Mesendoderm (in vitro differentiated cells): ENCODE results near the gene DIPK1A.

Source experiments
- DNase-seq: peaks from one replicate; pipeline ENCODE4 v3.0.0; 2013
- H2AK5ac ChIP-seq: 2 replicates; pipeline ENCODE4 v1.6.1; 2013; ENCODE audit warnings: low read length, inconsistent platforms
- H2BK120ac ChIP-seq: 2 replicates; pipeline ENCODE4 v1.6.1; 2013; ENCODE audit warnings: low read depth, mild to moderate bottlenecking, low read length, moderate library complexity, mixed read lengths
- H2BK15ac ChIP-seq: replicated peaks from 2 replicates; pipeline ENCODE4 v1.6.1; 2013; ENCODE audit warnings: low read depth, mild to moderate bottlenecking, moderate library complexity
- H2BK5ac ChIP-seq: 2 replicates; pipeline ENCODE4 v1.6.1; 2013; ENCODE audit warnings: low read length, inconsistent platforms
- H3K18ac ChIP-seq: 2 replicates; pipeline ENCODE4 v1.6.1; 2013; ENCODE audit warnings: mild to moderate bottlenecking, low read length, mixed read lengths
- H3K23ac ChIP-seq: one replicate; pipeline ENCODE4 v1.6.1; 2013; ENCODE audit warnings: low read length
- H3K27ac ChIP-seq: 2 replicates; pipeline ENCODE4 v1.5.1; 2013; ENCODE audit warnings: low read depth, mild to moderate bottlenecking, inconsistent platforms, low read length, moderate library complexity
- H3K27me3 ChIP-seq: 2 replicates; pipeline ENCODE4 v1.6.1; 2013; ENCODE audit warnings: low read length, control low read depth, mild to moderate bottlenecking, inconsistent platforms; ENCODE audit not compliant: insufficient read depth, poor library complexity
- H3K36me3 ChIP-seq: 2 replicates; pipeline ENCODE4 v1.6.1; 2013; ENCODE audit warnings: low read length, inconsistent platforms; ENCODE audit not compliant: control insufficient read depth, insufficient read depth
- H3K4ac ChIP-seq: one replicate; pipeline ENCODE4 v1.6.1; 2013; ENCODE audit warnings: low read depth, mild to moderate bottlenecking, low read length, moderate library complexity
- H3K4me1 ChIP-seq: 2 replicates; pipeline ENCODE4 v1.6.1; 2013; ENCODE audit warnings: low read depth, low read length, inconsistent platforms; ENCODE audit not compliant: control insufficient read depth
- H3K4me2 ChIP-seq: 2 replicates; pipeline ENCODE4 v1.6.1; 2013; ENCODE audit warnings: low read length
- H3K4me3 ChIP-seq: 2 replicates; pipeline ENCODE4 v1.5.1; 2013; ENCODE audit warnings: mild to moderate bottlenecking, low read length
- H3K56ac ChIP-seq: one replicate; pipeline ENCODE4 v1.6.1; 2013; ENCODE audit warnings: low read length
- H3K79me1 ChIP-seq: 2 replicates; pipeline ENCODE4 v1.6.1; 2013; ENCODE audit warnings: low read length, inconsistent platforms
- H3K79me2 ChIP-seq: 2 replicates; pipeline ENCODE4 v1.6.1; 2013; ENCODE audit warnings: mild to moderate bottlenecking, low read length; ENCODE audit not compliant: control insufficient read depth, insufficient read depth
- H3K9ac ChIP-seq: 2 replicates; pipeline ENCODE4 v1.6.1; 2013; ENCODE audit warnings: low read length, inconsistent platforms
- H4K5ac ChIP-seq: one replicate; pipeline ENCODE4 v1.6.1; 2013; ENCODE audit warnings: low read length
- H4K8ac ChIP-seq: one replicate; pipeline ENCODE4 v1.6.1; 2013; ENCODE audit warnings: low read depth, mild to moderate bottlenecking, control low read depth, low read length, moderate library complexity
- WGBS: extraction: QIAGEN DNeasy Blood & Tissue Kit; methylation state at CpG from one replicate; pipeline ENCODE4 v1.1.7; 2013; ENCODE audit warnings: low lambda C conversion rate, missing lambda C conversion rate; ENCODE audit not compliant: insufficient coverage; ENCODE audit errors: extremely low coverage; 5-methylcytosine and 5-hydroxymethylcytosine counted together

Gene DIPK1A

DNA sequence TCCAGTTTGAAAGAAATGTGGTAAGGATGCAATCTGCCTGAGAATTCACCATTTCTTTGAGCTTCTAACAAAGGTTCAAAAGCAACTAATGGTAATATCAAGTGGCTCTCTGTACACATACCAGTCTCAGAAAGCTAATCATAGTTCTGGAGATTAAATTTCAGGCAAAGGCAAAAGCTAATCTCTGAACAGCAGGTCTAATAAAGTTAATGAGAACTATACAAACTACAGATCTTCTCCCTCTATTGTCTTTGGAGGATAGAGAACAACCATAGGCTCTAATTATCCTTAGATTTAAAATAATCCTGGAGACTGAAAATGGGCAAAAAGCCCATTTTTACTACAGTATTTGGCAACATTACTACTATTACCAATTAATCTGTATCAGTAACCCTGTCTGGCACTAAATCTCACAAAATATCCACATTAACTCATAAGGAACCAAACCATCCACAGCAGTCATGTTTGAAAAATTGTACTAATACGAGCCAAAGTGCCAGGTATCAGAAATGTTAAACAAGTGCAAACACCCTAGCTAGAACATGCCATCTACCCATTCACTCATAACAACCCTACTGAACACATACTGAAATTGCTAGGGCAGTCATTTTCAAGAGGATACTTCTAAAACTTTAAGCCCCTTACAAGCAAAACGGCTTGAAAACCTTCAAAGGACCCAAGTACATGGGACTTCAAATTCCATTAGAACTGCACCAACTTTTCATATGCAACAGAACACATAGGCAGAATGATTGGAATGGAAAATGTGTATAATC lies 4.8 kb downstream of the DIPK1A start:
- no peak overlapping the region for H3K23ac ChIP-seq
- WGBS: no CpG with 5 or more reads among the region's 2 CpGs
- no peak overlapping the region for H3K56ac ChIP-seq
- H3K4ac ChIP-seq: no peak overlapping the region
- no peak overlapping the region for H2BK120ac ChIP-seq
- no peaks in the 10 kb centered on the region for H3K27me3 ChIP-seq
- H3K79me1 ChIP-seq: no peaks in the 10 kb centered on the region
- no peak overlapping the region for H4K8ac ChIP-seq
- no peak overlapping the region for H4K5ac ChIP-seq
- H2BK5ac ChIP-seq: no peak overlapping the region
- DNase-seq: no peak
- no peak overlapping the region for H3K9ac ChIP-seq
- no peak overlapping the region for H3K4me2 ChIP-seq
- H3K27ac ChIP-seq: no peak overlapping the region
- no peak overlapping the region for H3K4me3 ChIP-seq
- no peaks in the 10 kb centered on the region for H3K4me1 ChIP-seq
- H3K36me3 ChIP-seq: no peaks in the 10 kb centered on the region
- H2AK5ac ChIP-seq: no peak overlapping the region
- H3K79me2 ChIP-seq: no peaks in the 10 kb centered on the region
- no peak overlapping the region for H2BK15ac ChIP-seq
- no peak overlapping the region for H3K18ac ChIP-seq

DNA sequence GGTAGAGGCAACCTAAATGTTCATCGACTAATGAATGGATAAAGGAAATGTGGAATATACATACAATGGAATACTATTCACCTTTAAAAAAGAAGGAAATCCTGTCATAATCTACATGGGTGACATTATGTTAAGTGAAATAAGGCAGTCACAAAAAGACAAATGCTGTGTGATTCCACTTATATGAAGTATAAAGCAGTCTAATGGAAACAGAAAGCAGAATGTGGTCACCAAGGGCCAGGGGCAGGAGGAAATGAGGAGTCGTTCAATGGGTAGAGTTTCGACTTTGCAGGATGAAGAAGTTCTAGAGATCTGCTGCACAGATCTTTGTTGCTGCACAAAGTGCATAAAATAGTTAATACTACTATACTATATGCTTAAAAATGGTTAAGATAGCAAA lies 7.8 kb downstream of the DIPK1A start:
- Histone ChIP-seq H3K79me1 (no peaks in the 10 kb centered on the region), H3K4me1 (peaks cover 1% of the 10 kb centered on the region), H3K79me2 (no peaks in the 10 kb centered on the region), H2BK120ac (no peak overlapping the region), H3K36me3 (no peaks in the 10 kb centered on the region), H2BK15ac (no peak overlapping the region), H3K4me2 (no peak overlapping the region), H3K9ac (no peak overlapping the region), H2AK5ac (no peak overlapping the region), H3K27ac (no peak overlapping the region), H3K18ac (no peak overlapping the region), H3K4me3 (no peak overlapping the region), H3K56ac (no peak overlapping the region), H2BK5ac (no peak overlapping the region), H4K8ac (no peak overlapping the region), H3K23ac (no peak overlapping the region), H3K27me3 (no peaks in the 10 kb centered on the region), H4K5ac (no peak overlapping the region), H3K4ac (no peak overlapping the region)
- DNase-seq: no peak
- WGBS: no CpG with 5 or more reads among the region's 3 CpGs

DNA sequence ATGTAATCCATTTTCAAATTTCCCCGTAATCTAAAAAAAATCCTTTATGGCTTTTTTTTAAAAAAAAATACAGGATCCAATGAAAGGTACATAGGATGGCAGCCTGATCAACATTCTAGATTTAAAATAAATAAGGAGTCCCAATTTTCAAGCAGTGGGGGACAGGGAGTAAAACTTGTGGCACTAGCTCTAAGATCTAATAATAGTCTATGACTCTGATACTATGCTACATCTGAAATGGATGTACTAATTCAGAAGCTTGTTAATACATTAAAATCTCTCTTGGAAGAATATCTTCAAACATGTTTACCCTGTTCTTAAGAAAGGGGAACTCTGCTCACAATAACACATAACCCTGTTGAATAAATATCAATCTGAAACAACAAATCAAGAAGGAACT lies 8.5 kb downstream of the DIPK1A start:
- Histone ChIP-seq H3K27me3 (no peaks in the 10 kb centered on the region), H3K4me2 (no peak overlapping the region), H3K4me3 (no peak overlapping the region), H3K79me1 (no peaks in the 10 kb centered on the region), H3K4ac (no peak overlapping the region), H4K8ac (no peak overlapping the region), H3K18ac (no peak overlapping the region), H2BK5ac (no peak overlapping the region), H3K23ac (no peak overlapping the region), H2BK15ac (no peak overlapping the region), H3K9ac (no peak overlapping the region), H4K5ac (no peak overlapping the region), H3K36me3 (no peaks in the 10 kb centered on the region), H3K79me2 (no peaks in the 10 kb centered on the region), H3K56ac (no peak overlapping the region), H2BK120ac (no peak overlapping the region), H2AK5ac (no peak overlapping the region), H3K27ac (no peak overlapping the region), H3K4me1 (peaks cover 1% of the 10 kb centered on the region)
- WGBS: 100% methylated on average over 1 of the region's 1 CpG
- no peak for DNase-seq

DNA sequence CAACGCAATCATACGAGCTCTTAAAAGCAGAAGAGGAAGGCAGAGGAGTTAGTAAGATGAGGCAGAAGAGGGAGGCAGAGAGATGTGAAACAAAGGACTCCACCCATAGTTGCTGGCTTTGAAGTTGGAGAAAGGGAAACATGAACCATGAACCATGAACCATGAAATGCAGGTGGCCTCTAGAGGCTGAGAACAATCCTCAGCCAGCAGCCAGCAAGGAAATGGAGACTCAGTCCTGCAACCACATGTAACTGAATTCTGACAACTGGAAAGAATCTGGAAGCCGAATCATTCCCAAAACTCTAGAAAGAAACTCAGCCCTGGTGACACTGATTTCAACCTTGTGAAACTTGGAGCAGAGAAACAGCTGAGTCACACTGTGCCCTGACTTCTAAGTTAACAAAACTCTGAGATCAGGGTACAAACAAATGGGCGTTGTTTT lies 10.1 kb downstream of the DIPK1A start:
- no peak overlapping the region for H3K27ac ChIP-seq
- peak; percentile 57 for DNase-seq

DNA sequence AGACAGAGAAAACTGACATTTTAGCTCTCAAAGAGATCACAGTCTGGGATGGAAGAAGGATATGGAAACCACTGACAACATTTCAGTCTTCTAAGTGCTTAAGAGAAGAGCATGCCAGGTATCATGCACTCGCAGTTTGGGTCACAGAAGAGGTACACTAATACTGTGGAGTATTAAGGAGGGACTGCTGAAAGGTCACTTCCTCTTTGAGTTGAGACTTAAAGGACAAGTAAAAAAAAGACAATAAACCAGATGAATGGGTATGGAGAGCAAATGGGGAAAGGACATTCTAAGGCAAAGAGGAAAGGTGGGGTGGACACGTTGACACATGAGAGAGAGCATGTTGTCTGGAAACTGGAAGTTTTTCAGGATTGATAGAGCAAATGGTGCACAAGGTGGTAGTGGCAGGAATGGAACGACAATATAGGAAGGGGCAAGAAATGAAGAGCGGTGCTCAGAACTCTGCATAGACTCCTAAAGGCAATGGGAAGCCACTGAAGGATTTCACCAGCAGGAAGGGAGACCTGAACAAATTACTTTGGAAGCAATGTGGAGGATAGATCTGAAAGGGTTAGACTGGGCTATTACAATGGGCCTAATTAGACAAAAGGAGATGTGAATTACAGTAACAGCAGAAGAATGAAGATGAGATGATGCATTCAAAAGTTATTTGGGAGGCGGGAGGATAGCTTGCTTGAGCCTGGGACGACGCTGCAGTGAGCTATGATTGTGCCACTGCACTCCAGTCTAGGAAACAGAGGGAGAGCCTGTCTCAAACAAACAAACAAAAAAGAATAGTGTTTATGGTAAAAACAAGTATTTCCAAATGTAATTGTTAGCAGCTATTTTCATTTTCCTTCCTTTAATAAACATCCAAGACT lies 11.1 kb downstream of the DIPK1A start:
- Histone ChIP-seq H4K8ac (no peak overlapping the region), H3K23ac (no peak overlapping the region), H3K18ac (no peak overlapping the region), H3K36me3 (no peaks in the 10 kb centered on the region), H4K5ac (no peak overlapping the region), H3K4me3 (no peak overlapping the region), H3K4me2 (no peak overlapping the region), H2BK15ac (no peak overlapping the region), H3K27me3 (no peaks in the 10 kb centered on the region), H2AK5ac (no peak overlapping the region), H3K79me1 (no peaks in the 10 kb centered on the region), H3K56ac (no peak overlapping the region), H3K9ac (no peak overlapping the region), H3K4ac (no peak overlapping the region), H2BK120ac (no peak overlapping the region), H3K27ac (no peak overlapping the region), H3K4me1 (peaks cover 1% of the 10 kb centered on the region), H3K79me2 (no peaks in the 10 kb centered on the region), H2BK5ac (no peak overlapping the region)
- no CpG with 5 or more reads among the region's 7 CpGs for WGBS
- peak; percentile 70 for DNase-seq

More for the DNA sequence above, 10.1 kb downstream of the DIPK1A start:
- Histone ChIP-seq H3K27me3 (no peaks in the 10 kb centered on the region), H3K79me1 (no peaks in the 10 kb centered on the region), H3K56ac (no peak overlapping the region), H3K4ac (no peak overlapping the region), H3K23ac (no peak overlapping the region), H3K4me1 (peaks cover 1% of the 10 kb centered on the region), H4K8ac (no peak overlapping the region), H3K4me3 (no peak overlapping the region), H2BK5ac (no peak overlapping the region), H3K36me3 (no peaks in the 10 kb centered on the region), H3K9ac (no peak overlapping the region), H3K18ac (no peak overlapping the region), H2BK120ac (no peak overlapping the region), H2AK5ac (no peak overlapping the region), H2BK15ac (no peak overlapping the region), H3K4me2 (no peak overlapping the region), H3K79me2 (no peaks in the 10 kb centered on the region), H4K5ac (no peak overlapping the region)
- WGBS: no CpG with 5 or more reads among the region's 4 CpGs
